Body of pancreas (tissue), 4 donors: Measurements from ENCODE around the gene PRSS56. TPM values are rescaled to one million over a fixed set of nuclear protein-coding genes. Genes with fewer than 3 reads are reported as not detected.

Source experiments
- ATAC-seq: fragments of 150-250 bp; one replicate; pipeline ENCODE4 v1.9.1; 2016
- DNase-seq, 4 donors: peaks; one replicate each; pipeline ENCODE4 v3.0.0-alpha.2; 2019
- H3K27ac ChIP-seq, 4 donors: fragments of 200-600 bp; sonication (generic); 1 replicate in 3 of 4; 2 replicates in 1 of 4; pipeline versions ENCODE4 v1.5.1 to v1.6.1; 2016 to 2019; ENCODE audit warnings: mild to moderate bottlenecking in 1 of 4, mixed read lengths in 1 of 4, moderate library complexity in 1 of 4
- H3K27me3 ChIP-seq, 2 donors: fragments of 200-600 bp; sonication (generic); one replicate each; pipeline ENCODE4 v1.6.0; 2016; ENCODE audit warnings: mild to moderate bottlenecking in 1 of 2
- H3K36me3 ChIP-seq, 2 donors: fragments of 200-600 bp; sonication (generic); replicated peaks in 1 of 2; 2 replicates each; pipeline ENCODE4 v1.5.1; 2016; ENCODE audit warnings: low read depth in 2 of 2; ENCODE audit not compliant: insufficient read depth in 1 of 2
- H3K4me1 ChIP-seq: fragments of 200-600 bp; sonication (generic); one replicate; pipeline ENCODE4 v1.6.0; 2016
- H3K4me3 ChIP-seq, 2 donors: fragments of 200-600 bp; sonication (generic); 1 replicate in 1 of 2; 2 replicates in 1 of 2; pipeline ENCODE4 v1.5.1; 2016 to 2019
- H3K9me3 ChIP-seq, 3 donors: fragments of 200-600 bp; sonication (generic); 1 replicate in 2 of 3; 2 replicates in 1 of 3; pipeline ENCODE4 v1.5.1; 2016
- CTCF ChIP-seq, 7 experiments: fragments of 450-650 bp in 4 of 7; fragments of 200-600 bp in 3 of 7; sonication (generic) in 3 of 7; IDR thresholded peaks; one replicate each; pipeline ENCODE4 v1.5.1; 2016 to 2019; ENCODE audit warnings: antibody characterized with exemption in 7 of 7
- POLR2A ChIP-seq, 3 donors: fragments of 450-650 bp; IDR thresholded peaks; one replicate each; pipeline ENCODE4 v1.6.1; 2016; ENCODE audit warnings: antibody characterized with exemption in 3 of 3, mild to moderate bottlenecking in 2 of 3
- WGBS, 2 donors: methylation state at CpG; one replicate each; pipeline ENCODE4 v1.1.5; 2017; 5-methylcytosine and 5-hydroxymethylcytosine counted together
- intact Hi-C: fragments of 100-400 bp; cut with DNase I; formaldehyde crosslinking; loops from one replicate; pipeline ENCODE4 v1.15.1; 2023
- total RNA-seq, 2 donors: library from RNA; depleted of rRNA; stranded (reverse); fragments of >200 nt; gene quantifications; one replicate each; pipeline ENCODE4 v1.1.0, GENCODE V29; 2016

The PRSS56 gene
- total RNA-seq, 2 donors from 2014 or later: not detected

GRCh38 chr2:232493701-232494474 is 26.3 kb upstream of the PRSS56 start:
- Histone ChIP-seq H3K27me3 (no peaks in the 10 kb centered on the region), H3K4me3 (no peak overlapping the region), H3K36me3 (no peaks in the 10 kb centered on the region), H3K9me3 (no peaks in the 10 kb centered on the region), H3K4me1 (no peaks in the 10 kb centered on the region), H3K27ac (no peak overlapping the region)
- TF ChIP-seq CTCF (IDR thresholded peaks at IDR 0.05) (no peak), POLR2A (IDR thresholded peaks at IDR 0.05) (no peak)
- intact Hi-C loops: no loop called here
- no peak for ATAC-seq
- no peak for DNase-seq
- WGBS, 2 donors: 76 to 80% methylated on average over 10 of the region's 10 CpGs

DNA sequence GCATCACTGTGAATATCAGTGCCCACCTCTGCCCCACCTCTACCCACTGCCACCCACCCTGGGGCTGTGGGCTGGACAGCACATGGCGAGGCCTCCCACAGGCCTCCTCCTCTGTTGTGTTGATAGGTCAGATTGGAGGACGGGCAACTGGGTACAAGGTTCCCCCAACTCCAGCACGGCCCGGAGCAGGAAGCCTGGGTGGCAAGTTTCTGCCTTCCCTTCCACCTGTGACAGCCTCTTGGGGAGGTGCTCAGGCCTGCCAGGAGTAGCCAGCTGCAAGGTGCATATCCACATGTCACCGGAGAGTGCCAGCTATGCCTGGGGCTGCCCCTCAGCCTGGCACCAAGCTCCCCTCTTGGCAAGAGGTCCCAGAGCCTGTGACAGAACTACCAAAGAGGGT is 25.6 kb upstream of the PRSS56 start:
- H3K4me1 ChIP-seq: no peaks in the 10 kb centered on the region
- DNase-seq (no peak), ATAC-seq (no peak)
- no peaks in the 10 kb centered on the region for H3K27me3 ChIP-seq
- TF ChIP-seq CTCF (IDR thresholded peaks at IDR 0.05) (no peak), POLR2A (IDR thresholded peaks at IDR 0.05) (no peak)
- H3K36me3 ChIP-seq: no peaks in the 10 kb centered on the region
- 77 to 83% methylated on average over 2 of the region's 5 CpGs for WGBS, 2 donors
- H3K9me3 ChIP-seq: no peaks in the 10 kb centered on the region
- no peak overlapping the region for H3K4me3 ChIP-seq
- H3K27ac ChIP-seq: no peak overlapping the region
- intact Hi-C loops: no loop called here

- WGBS, 2 donors: 82 to 84% methylated on average over 7 of the region's 7 CpGs
- no peak for DNase-seq
- H3K27ac ChIP-seq: no peak overlapping the region
- no peak overlapping the region for H3K4me3 ChIP-seq
- no peak for ATAC-seq
- intact Hi-C loops: no loop called here
- no peaks in the 10 kb centered on the region for H3K27me3 ChIP-seq
- H3K4me1 ChIP-seq: no peaks in the 10 kb centered on the region
- no peaks in the 10 kb centered on the region for H3K9me3 ChIP-seq
- H3K36me3 ChIP-seq: no peaks in the 10 kb centered on the region
- TF ChIP-seq CTCF (IDR thresholded peaks at IDR 0.05) (no peak), POLR2A (IDR thresholded peaks at IDR 0.05) (no peak)
Measured at GRCh38 chr2:232495292-232495691, 24.9 kb upstream of the PRSS56 start.

- no peak overlapping the region for H3K27ac ChIP-seq
- ATAC-seq (no peak), DNase-seq (no peak)
- peaks cover 8% of the 10 kb centered on the region for H3K4me1 ChIP-seq
- H3K36me3 ChIP-seq: no peaks in the 10 kb centered on the region
- H3K27me3 ChIP-seq: no peaks in the 10 kb centered on the region
- H3K9me3 ChIP-seq: no peaks in the 10 kb centered on the region
- WGBS, 2 donors: 73 to 78% methylated on average over 6 to 20 of the region's 20 CpGs
- H3K4me3 ChIP-seq: no peak overlapping the region
- TF ChIP-seq POLR2A (IDR thresholded peaks at IDR 0.05): no peak
- no peak for TF ChIP-seq CTCF (IDR thresholded peaks at IDR 0.05)
- intact Hi-C loops: no loop called here
Measured at GRCh38 chr2:232496501-232497270, 23.5 kb upstream of the PRSS56 start.
